Measurements from ENCODE around the gene SCARF1. TPM values are rescaled to one million over a fixed set of nuclear protein-coding genes. Genes with fewer than 3 reads are reported as not detected.
A peak's percentile ranks its signal among the peaks of the same experiment; 100 is the strongest.

The SCARF1 gene
- total RNA-seq, 1 experiment from 2014 or later = 0.40 TPM

DNA sequence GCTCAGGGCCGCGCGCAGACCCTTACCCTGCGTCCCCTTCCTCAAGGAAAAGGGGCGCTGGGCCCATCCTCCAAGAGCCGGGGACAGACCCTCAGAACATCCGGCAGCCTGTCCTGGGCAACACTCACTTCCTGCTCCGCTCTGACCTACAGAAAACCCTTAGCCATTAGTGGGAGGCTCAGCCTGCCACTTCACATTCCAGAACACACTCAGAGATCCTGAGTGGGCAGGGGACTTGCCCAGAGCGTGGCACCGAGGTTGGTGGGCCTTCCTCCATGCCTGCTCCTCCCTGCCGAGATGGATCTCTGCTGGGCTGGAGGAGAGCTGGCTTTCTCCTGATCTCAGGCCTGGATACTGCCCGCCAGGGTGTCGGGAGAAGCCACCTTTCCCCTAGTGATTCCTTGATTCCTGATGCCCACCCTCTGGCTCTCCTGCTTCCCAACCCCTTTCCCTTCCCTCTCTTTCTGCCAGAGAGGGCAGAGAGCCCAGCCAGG lies 1.5 kb downstream of the SCARF1 start:
- intact Hi-C loops (cut with micrococcal nuclease) = no loop called here
- ChIA-PET POLR2A (interaction anchor here (0.6 to 1.0 kb wide), 2 partner anchors 48 to 72 kb away, joined by 4 to 6 read pairs; no protein-coding TSS in a partner anchor), CTCF (interaction anchor here (1.2 kb wide), 1 partner anchor 14 kb away, joined by 3 read pairs; no protein-coding TSS in a partner anchor)
- H3K9me3 Mint-ChIP-seq (ENCODE audit: unreplicated experiment) = no peaks in the 10 kb centered on the region
- BruUV-seq (replicated peaks) = no TSS peak
- no peaks in the 10 kb centered on the region for H3K36me3 Mint-ChIP-seq (ENCODE audit: insufficient read depth, unreplicated experiment)
- H3K27ac Mint-ChIP-seq (ENCODE audit: low read depth, unreplicated experiment) = no peak overlapping the region
- TF ChIP-seq CTCF (IDR thresholded peaks at IDR 0.05; ENCODE audit: unreplicated experiment) = no peak
- no peaks in the 10 kb centered on the region for H3K27me3 Mint-ChIP-seq (ENCODE audit: insufficient read depth, unreplicated experiment)
- peak overlapping the region; percentile 60 for H3K4me3 Mint-ChIP-seq (ENCODE audit: unreplicated experiment)
- DNase-seq (ENCODE audit: unreplicated experiment) = no peak
- peaks cover 8% of the 10 kb centered on the region for H3K4me1 Mint-ChIP-seq (ENCODE audit: insufficient read depth, unreplicated experiment)

- Mint-ChIP-seq H3K9me3 (ENCODE audit: unreplicated experiment) (no peaks in the 10 kb centered on the region), H3K4me3 (ENCODE audit: unreplicated experiment) (peak overlapping the region; percentile 60), H3K27ac (ENCODE audit: low read depth, unreplicated experiment) (no peak overlapping the region), H3K36me3 (ENCODE audit: insufficient read depth, unreplicated experiment) (no peaks in the 10 kb centered on the region), H3K27me3 (ENCODE audit: insufficient read depth, unreplicated experiment) (no peaks in the 10 kb centered on the region), H3K4me1 (ENCODE audit: insufficient read depth, unreplicated experiment) (peaks cover 8% of the 10 kb centered on the region)
- BruUV-seq (replicated peaks) = no TSS peak
- intact Hi-C loops (cut with micrococcal nuclease) = no loop called here
- TF ChIP-seq CTCF (IDR thresholded peaks at IDR 0.05; ENCODE audit: unreplicated experiment) = no peak
- peak; percentile 56 for DNase-seq (ENCODE audit: unreplicated experiment)
- ChIA-PET POLR2A (interaction anchor here (0.6 kb wide), 1 partner anchor 47 kb away, joined by 6 read pairs; no protein-coding TSS in a partner anchor), CTCF (no interaction called here)
Observed at GRCh38 chr17:1643293-1643998, 2.1 kb downstream of the SCARF1 start.

GRCh38 chr17:1641065-1641403 lies 4.5 kb downstream of the SCARF1 start:
- intact Hi-C loops (cut with micrococcal nuclease) = no loop called here
- ChIA-PET POLR2A (interaction anchor here (0.6 to 1.5 kb wide), 4 partner anchors 8 to 82 kb away, joined by 3 to 4 read pairs (median 4); partner anchors contain the start of gene RILP), CTCF (no interaction called here)
- DNase-seq (ENCODE audit: unreplicated experiment) = no peak
- no peak overlapping the region for H3K4me3 Mint-ChIP-seq (ENCODE audit: unreplicated experiment)
- no peak for TF ChIP-seq CTCF (IDR thresholded peaks at IDR 0.05; ENCODE audit: unreplicated experiment)
- H3K9me3 Mint-ChIP-seq (ENCODE audit: unreplicated experiment) = no peaks in the 10 kb centered on the region
- no peaks in the 10 kb centered on the region for H3K27me3 Mint-ChIP-seq (ENCODE audit: insufficient read depth, unreplicated experiment)
- no peak overlapping the region for H3K27ac Mint-ChIP-seq (ENCODE audit: low read depth, unreplicated experiment)
- H3K36me3 Mint-ChIP-seq (ENCODE audit: insufficient read depth, unreplicated experiment) = no peaks in the 10 kb centered on the region
- H3K4me1 Mint-ChIP-seq (ENCODE audit: insufficient read depth, unreplicated experiment) = peaks cover 8% of the 10 kb centered on the region
- no TSS peak for BruUV-seq (replicated peaks)

DNA sequence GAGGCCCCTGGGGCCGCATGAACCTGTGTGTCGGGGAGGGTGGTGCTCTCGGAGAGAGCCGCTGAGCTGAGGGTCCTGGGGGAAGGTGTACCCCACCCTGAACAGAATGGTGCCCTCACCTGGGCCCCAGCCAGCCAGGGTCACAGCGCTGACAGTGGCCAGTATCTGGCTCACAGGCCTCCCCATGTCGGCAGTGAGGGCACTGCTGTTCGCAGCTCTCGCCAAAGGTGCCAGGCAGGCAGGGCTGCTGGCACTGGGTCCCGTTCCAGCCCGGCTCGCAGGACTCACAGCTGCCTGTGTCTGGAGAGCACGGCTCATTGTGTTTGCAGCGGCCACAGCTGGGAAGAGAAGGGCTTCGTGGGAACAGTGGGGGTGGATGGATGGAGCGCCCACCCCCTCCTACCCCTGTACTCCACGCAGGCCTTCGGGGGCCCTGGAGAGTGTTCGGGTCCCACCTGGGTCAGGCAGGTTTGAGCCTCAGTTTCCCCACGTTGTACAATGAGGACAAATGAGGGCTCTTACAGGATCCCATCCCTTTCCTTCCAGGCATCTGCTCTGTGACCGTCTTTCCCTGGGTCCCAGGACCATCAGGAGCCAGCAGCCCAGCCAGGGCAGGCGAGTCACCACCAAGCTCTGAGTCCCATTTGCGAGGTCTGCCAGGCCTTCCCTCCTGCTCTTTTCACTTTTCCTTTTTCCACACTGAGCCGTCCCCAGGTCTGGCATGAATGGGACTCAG lies 5.0 kb downstream of the SCARF1 start:
- H3K27me3 Mint-ChIP-seq (ENCODE audit: insufficient read depth, unreplicated experiment) = no peaks in the 10 kb centered on the region
- peaks cover 8% of the 10 kb centered on the region for H3K4me1 Mint-ChIP-seq (ENCODE audit: insufficient read depth, unreplicated experiment)
- H3K27ac Mint-ChIP-seq (ENCODE audit: low read depth, unreplicated experiment) = no peak overlapping the region
- intact Hi-C loops (cut with micrococcal nuclease) = no loop called here
- H3K4me3 Mint-ChIP-seq (ENCODE audit: unreplicated experiment) = no peak overlapping the region
- CTCF ChIA-PET = interaction anchor here (0.6 kb wide), 2 partner anchors 16 to 68 kb away, joined by 3 to 5 read pairs; no protein-coding TSS in a partner anchor
- H3K36me3 Mint-ChIP-seq (ENCODE audit: insufficient read depth, unreplicated experiment) = no peaks in the 10 kb centered on the region
- POLR2A ChIA-PET = interaction anchor here (0.6 to 1.8 kb wide), 4 partner anchors 8 to 82 kb away, joined by 3 to 5 read pairs (median 4); partner anchors contain the start of gene RILP
- no peak for DNase-seq (ENCODE audit: unreplicated experiment)
- H3K9me3 Mint-ChIP-seq (ENCODE audit: unreplicated experiment) = no peaks in the 10 kb centered on the region
- no peak for TF ChIP-seq CTCF (IDR thresholded peaks at IDR 0.05; ENCODE audit: unreplicated experiment)
- no TSS peak for BruUV-seq (replicated peaks)
